ENCODE data around the gene SLC26A11.

The SLC26A11 gene

DNA sequence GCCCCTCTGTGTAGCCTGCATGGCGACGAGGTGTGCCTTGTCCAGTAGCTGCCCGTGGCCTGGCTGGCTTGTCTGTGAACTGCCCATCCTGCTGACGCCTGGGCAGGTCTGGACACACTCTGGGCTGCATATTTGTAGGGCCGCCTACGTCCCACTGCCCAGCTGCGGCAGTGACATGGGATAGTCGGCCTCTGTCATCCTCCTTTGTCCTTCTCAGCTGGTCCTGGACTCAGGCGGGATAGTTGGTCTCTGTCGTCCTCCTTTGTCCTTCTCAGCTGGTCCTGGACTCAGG, 35.9 kb upstream of the SLC26A11 start:
- FAIRE-seq: no peak
- no peak for TF ChIP-seq TAF1 (IDR thresholded peaks at IDR 0.05; ENCODE audit: borderline replicate concordance, low read depth, low read length)
- no peak for TF ChIP-seq POLR2A (IDR thresholded peaks at IDR 0.05; ENCODE audit: low read depth, low read length)
- DNase-seq (ENCODE audit: insufficient read length): no peak

DNA sequence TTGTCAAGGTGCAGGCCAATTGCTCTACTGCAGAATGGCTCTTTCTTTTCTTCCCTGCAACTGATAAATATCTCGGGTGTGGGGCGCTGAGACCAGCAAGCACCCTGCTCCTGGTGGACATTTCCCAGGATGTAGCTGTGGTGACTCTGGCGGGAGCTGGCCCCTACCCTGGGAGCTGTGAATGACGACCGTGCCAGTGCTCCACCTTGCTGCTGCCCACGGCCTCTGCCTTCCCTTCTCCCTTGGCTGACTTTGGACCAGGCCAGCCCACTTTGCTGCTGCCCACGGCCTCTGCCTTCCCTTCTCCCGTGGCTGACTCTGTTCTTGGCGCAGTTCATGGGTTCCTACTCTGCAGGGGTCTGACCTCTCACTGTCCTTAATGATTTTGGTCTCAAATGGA, 34.3 kb upstream of the SLC26A11 start:
- DNase-seq (ENCODE audit: insufficient read length) (no peak), FAIRE-seq (no peak)
- TF ChIP-seq TAF1 (IDR thresholded peaks at IDR 0.05; ENCODE audit: borderline replicate concordance, low read depth, low read length) (no peak), POLR2A (IDR thresholded peaks at IDR 0.05; ENCODE audit: low read depth, low read length) (no peak), POLR2AphosphoS5 (IDR thresholded peaks at IDR 0.05; ENCODE audit: low read depth, low read length) (no peak)

- FAIRE-seq (no peak), DNase-seq (ENCODE audit: insufficient read length) (no peak)
- no peak for TF ChIP-seq POLR2AphosphoS5 (IDR thresholded peaks at IDR 0.05; ENCODE audit: low read depth, low read length)
- no peak for TF ChIP-seq POLR2A (IDR thresholded peaks at IDR 0.05; ENCODE audit: low read depth, low read length)
- TF ChIP-seq TAF1 (IDR thresholded peaks at IDR 0.05; ENCODE audit: borderline replicate concordance, low read depth, low read length): no peak
Observed at GRCh38 chr17:80187090-80187489, 33.1 kb upstream of the SLC26A11 start.

GRCh38 chr17:80187515-80187941, 32.7 kb upstream of the SLC26A11 start:
- FAIRE-seq (no peak), DNase-seq (ENCODE audit: insufficient read length) (no peak)
- TF ChIP-seq TAF1 (IDR thresholded peaks at IDR 0.05; ENCODE audit: borderline replicate concordance, low read depth, low read length) (no peak), POLR2A (IDR thresholded peaks at IDR 0.05; ENCODE audit: low read depth, low read length) (no peak), POLR2AphosphoS5 (IDR thresholded peaks at IDR 0.05; ENCODE audit: low read depth, low read length) (no peak)

DNA sequence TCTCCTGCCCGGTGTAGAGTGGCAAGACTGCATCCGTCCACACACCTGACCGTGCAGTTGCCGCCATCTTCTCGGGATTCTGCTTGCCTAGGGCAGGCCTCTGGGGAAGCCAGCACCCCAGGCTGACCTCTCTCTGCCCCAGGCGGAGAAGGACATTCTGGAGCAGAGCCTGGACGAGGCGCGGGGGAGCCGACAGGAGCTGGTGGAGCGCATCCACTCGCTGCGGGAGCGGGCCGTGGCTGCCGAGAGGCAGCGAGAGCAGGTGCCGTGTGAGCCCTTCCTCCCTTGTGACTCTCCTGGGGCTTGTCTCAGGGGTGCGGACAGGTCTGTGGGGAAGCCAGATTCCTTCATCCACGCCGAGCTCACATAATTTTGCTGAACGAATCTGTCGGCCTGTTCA, 30.6 kb upstream of the SLC26A11 start:
- FAIRE-seq: no peak
- no peak for DNase-seq (ENCODE audit: insufficient read length)
- no peak for TF ChIP-seq POLR2A (IDR thresholded peaks at IDR 0.05; ENCODE audit: low read depth, low read length)
- no peak for TF ChIP-seq TAF1 (IDR thresholded peaks at IDR 0.05; ENCODE audit: borderline replicate concordance, low read depth, low read length)
- TF ChIP-seq POLR2AphosphoS5 (IDR thresholded peaks at IDR 0.05; ENCODE audit: low read depth, low read length): no peak

- TF ChIP-seq TAF1 (IDR thresholded peaks at IDR 0.05; ENCODE audit: borderline replicate concordance, low read depth, low read length) (no peak), POLR2A (IDR thresholded peaks at IDR 0.05; ENCODE audit: low read depth, low read length) (no peak), POLR2AphosphoS5 (IDR thresholded peaks at IDR 0.05; ENCODE audit: low read depth, low read length) (no peak)
- FAIRE-seq: no peak
- no peak for DNase-seq (ENCODE audit: insufficient read length)
Observed at GRCh38 chr17:80190716-80191115, 29.5 kb upstream of the SLC26A11 start.

DNA sequence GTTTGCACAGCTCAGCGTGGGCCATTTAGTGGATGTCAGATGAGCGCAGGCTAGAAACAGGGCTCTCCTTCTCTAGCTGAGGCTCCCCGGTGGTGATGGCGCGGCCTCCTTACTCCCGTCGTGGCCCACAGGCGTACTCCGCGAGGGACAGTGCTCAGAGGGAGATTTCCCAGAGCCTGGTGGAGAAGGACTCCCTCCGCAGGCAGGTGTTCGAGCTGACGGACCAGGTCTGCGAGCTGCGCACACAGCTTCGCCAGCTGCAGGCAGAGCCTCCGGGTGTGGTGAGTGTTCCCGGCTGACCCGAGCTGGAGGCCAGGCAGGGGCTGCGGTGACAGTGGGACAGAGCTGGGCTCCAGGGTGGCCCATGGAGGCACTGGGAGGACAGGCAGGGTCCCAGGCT, 29.0 kb upstream of the SLC26A11 start:
- TF ChIP-seq TAF1 (IDR thresholded peaks at IDR 0.05; ENCODE audit: borderline replicate concordance, low read depth, low read length) (no peak), POLR2AphosphoS5 (IDR thresholded peaks at IDR 0.05; ENCODE audit: low read depth, low read length) (no peak), POLR2A (IDR thresholded peaks at IDR 0.05; ENCODE audit: low read depth, low read length) (no peak)
- DNase-seq (ENCODE audit: insufficient read length): no peak
- no peak for FAIRE-seq

GRCh38 chr17:80191865-80192661, 28.2 kb upstream of the SLC26A11 start:
- DNase-seq (ENCODE audit: insufficient read length): no peak
- no peak for TF ChIP-seq POLR2A (IDR thresholded peaks at IDR 0.05; ENCODE audit: low read depth, low read length)
- TF ChIP-seq TAF1 (IDR thresholded peaks at IDR 0.05; ENCODE audit: borderline replicate concordance, low read depth, low read length): no peak
- TF ChIP-seq POLR2AphosphoS5 (IDR thresholded peaks at IDR 0.05; ENCODE audit: low read depth, low read length): no peak
- FAIRE-seq: no peak

GRCh38 chr17:80195141-80195540, 25.1 kb upstream of the SLC26A11 start:
- FAIRE-seq (no peak), DNase-seq (ENCODE audit: insufficient read length) (no peak)
- TF ChIP-seq TAF1 (IDR thresholded peaks at IDR 0.05; ENCODE audit: borderline replicate concordance, low read depth, low read length) (no peak), POLR2AphosphoS5 (IDR thresholded peaks at IDR 0.05; ENCODE audit: low read depth, low read length) (no peak), POLR2A (IDR thresholded peaks at IDR 0.05; ENCODE audit: low read depth, low read length) (no peak)

- FAIRE-seq (no peak), DNase-seq (ENCODE audit: insufficient read length) (peak; percentile 54)
- no peak for TF ChIP-seq POLR2A (IDR thresholded peaks at IDR 0.05; ENCODE audit: low read depth, low read length)
- no peak for TF ChIP-seq TAF1 (IDR thresholded peaks at IDR 0.05; ENCODE audit: borderline replicate concordance, low read depth, low read length)
- TF ChIP-seq POLR2AphosphoS5 (IDR thresholded peaks at IDR 0.05; ENCODE audit: low read depth, low read length): no peak
Observed at GRCh38 chr17:80195671-80196529, 24.3 kb upstream of the SLC26A11 start.

- no peak for TF ChIP-seq TAF1 (IDR thresholded peaks at IDR 0.05; ENCODE audit: borderline replicate concordance, low read depth, low read length)
- TF ChIP-seq POLR2A (IDR thresholded peaks at IDR 0.05; ENCODE audit: low read depth, low read length): no peak
- TF ChIP-seq POLR2AphosphoS5 (IDR thresholded peaks at IDR 0.05; ENCODE audit: low read depth, low read length): no peak
- DNase-seq (ENCODE audit: insufficient read length): no peak
- no peak for FAIRE-seq
Observed at GRCh38 chr17:80196652-80197051, 23.6 kb upstream of the SLC26A11 start.

Measured in GM12892 (cell line).